Measurements from ENCODE around the gene RGR. TPM values are rescaled to one million over a fixed set of nuclear protein-coding genes. Genes with fewer than 3 reads are reported as not detected.

The RGR gene
- total RNA-seq, 1 experiment from 2014 or later: not detected

- TF ChIP-seq MYBL2 (CRISPR knock-in tag; IDR thresholded peaks at IDR 0.05): no peak
Measured at GRCh38 chr10:84225427-84226173, 19.3 kb upstream of the RGR start, which contains the start of gene LRIT2 (continued).

- Mint-ChIP-seq H3K27me3 (ENCODE audit: low read depth) (peaks cover 4% of the 10 kb centered on the region), H3K4me1 (no peaks in the 10 kb centered on the region), H3K27ac (no peak overlapping the region), H3K4me3 (no peak overlapping the region), H3K36me3 (no peaks in the 10 kb centered on the region), H3K9me3 (no peaks in the 10 kb centered on the region)
- TF ChIP-seq ATF3 (CRISPR knock-in tag; conservative IDR thresholded peaks at IDR 0.05) (no peak), NFATC4 (CRISPR knock-in tag; IDR thresholded peaks at IDR 0.05) (no peak), ZNF219 (CRISPR knock-in tag; IDR thresholded peaks at IDR 0.05; ENCODE audit: borderline replicate concordance) (no peak), MXD4 (CRISPR knock-in tag; IDR thresholded peaks at IDR 0.05; ENCODE audit: borderline replicate concordance) (no peak), ESRRA (CRISPR knock-in tag; IDR thresholded peaks at IDR 0.05; ENCODE audit: borderline replicate concordance) (no peak), NR3C1 (CRISPR knock-in tag; conservative IDR thresholded peaks at IDR 0.05; ENCODE audit: low read depth) (no peak), STAT6 (CRISPR knock-in tag; conservative IDR thresholded peaks at IDR 0.05; ENCODE audit: low read depth) (no peak), FOXK1 (CRISPR knock-in tag; IDR thresholded peaks at IDR 0.05) (no peak), SP1 (CRISPR knock-in tag; conservative IDR thresholded peaks at IDR 0.05) (no peak), NR2C2 (CRISPR knock-in tag; IDR thresholded peaks at IDR 0.05) (no peak), ZBTB43 (CRISPR knock-in tag; IDR thresholded peaks at IDR 0.05) (no peak), HMGA2 (CRISPR knock-in tag; IDR thresholded peaks at IDR 0.05) (no peak), RORB (CRISPR knock-in tag; IDR thresholded peaks at IDR 0.05) (no peak)
- TF ChIP-seq, protein P1, sequence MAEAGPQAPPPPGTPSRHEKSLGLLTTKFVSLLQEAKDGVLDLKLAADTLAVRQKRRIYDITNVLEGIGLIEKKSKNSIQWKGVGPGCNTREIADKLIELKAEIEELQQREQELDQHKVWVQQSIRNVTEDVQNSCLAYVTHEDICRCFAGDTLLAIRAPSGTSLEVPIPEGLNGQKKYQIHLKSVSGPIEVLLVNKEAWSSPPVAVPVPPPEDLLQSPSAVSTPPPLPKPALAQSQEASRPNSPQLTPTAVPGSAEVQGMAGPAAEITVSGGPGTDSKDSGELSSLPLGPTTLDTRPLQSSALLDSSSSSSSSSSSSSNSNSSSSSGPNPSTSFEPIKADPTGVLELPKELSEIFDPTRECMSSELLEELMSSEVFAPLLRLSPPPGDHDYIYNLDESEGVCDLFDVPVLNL (CRISPR knock-in tag; IDR thresholded peaks at IDR 0.05; ENCODE audit: borderline replicate concordance, low read depth): no peak
- TF ChIP-seq, protein P2, sequence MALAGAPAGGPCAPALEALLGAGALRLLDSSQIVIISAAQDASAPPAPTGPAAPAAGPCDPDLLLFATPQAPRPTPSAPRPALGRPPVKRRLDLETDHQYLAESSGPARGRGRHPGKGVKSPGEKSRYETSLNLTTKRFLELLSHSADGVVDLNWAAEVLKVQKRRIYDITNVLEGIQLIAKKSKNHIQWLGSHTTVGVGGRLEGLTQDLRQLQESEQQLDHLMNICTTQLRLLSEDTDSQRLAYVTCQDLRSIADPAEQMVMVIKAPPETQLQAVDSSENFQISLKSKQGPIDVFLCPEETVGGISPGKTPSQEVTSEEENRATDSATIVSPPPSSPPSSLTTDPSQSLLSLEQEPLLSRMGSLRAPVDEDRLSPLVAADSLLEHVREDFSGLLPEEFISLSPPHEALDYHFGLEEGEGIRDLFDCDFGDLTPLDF (CRISPR knock-in tag; IDR thresholded peaks at IDR 0.05): no peak
- ChIA-PET POLR2A (no interaction called here), CTCF (interaction anchor here (1.3 to 5.9 kb wide), 2 partner anchors 10 to 12 kb away, joined by 4 to 36 read pairs; no protein-coding TSS in a partner anchor)
- no peak for ATAC-seq
- no peak for DNase-seq (ENCODE audit: low spot score)
Measured at GRCh38 chr10:84226616-84227015, 18.2 kb upstream of the RGR start.

DNA sequence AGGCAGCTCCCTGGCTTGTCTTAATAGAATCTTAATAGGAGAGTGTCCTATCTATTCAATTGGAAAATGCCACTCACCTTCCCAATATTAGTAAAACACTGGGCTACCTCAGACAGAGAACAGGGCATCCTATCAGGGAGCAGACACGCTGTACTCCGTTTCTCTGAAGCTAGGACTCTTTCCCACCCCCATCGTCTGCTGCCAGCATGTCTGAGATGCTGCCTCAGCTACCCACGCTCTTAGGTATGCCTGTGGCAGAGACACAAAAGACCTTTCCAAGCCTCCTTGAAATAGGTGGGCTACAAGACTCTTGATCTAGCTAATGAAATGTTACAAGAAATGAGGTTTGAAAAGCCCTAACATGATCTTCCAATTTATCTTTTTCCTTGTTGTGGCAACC lies 17.0 kb upstream of the RGR start:
- H3K27me3 Mint-ChIP-seq (ENCODE audit: low read depth): peaks cover 4% of the 10 kb centered on the region
- ChIA-PET POLR2A (no interaction called here), CTCF (interaction anchor here (0.7 to 5.9 kb wide), 3 partner anchors 9 to 29 kb away, joined by 3 to 36 read pairs (median 4); no protein-coding TSS in a partner anchor)
- H3K4me1 Mint-ChIP-seq: no peaks in the 10 kb centered on the region
- ATAC-seq (no peak), DNase-seq (ENCODE audit: low spot score) (no peak)
- H3K4me3 Mint-ChIP-seq: no peak overlapping the region
- no peaks in the 10 kb centered on the region for H3K36me3 Mint-ChIP-seq
- H3K9me3 Mint-ChIP-seq: no peaks in the 10 kb centered on the region
- no peak overlapping the region for H3K27ac Mint-ChIP-seq
- TF ChIP-seq FOXP4 (CRISPR knock-in tag; IDR thresholded peaks at IDR 0.05) (no peak), NR1H2 (CRISPR knock-in tag; IDR thresholded peaks at IDR 0.05) (no peak), FOXJ3 (CRISPR knock-in tag; IDR thresholded peaks at IDR 0.05; ENCODE audit: borderline replicate concordance) (no peak), SOX15 (CRISPR knock-in tag; IDR thresholded peaks at IDR 0.05) (no peak), ELF4 (CRISPR knock-in tag; IDR thresholded peaks at IDR 0.05; ENCODE audit: low read depth) (no peak)
- TF ChIP-seq, protein P3, sequence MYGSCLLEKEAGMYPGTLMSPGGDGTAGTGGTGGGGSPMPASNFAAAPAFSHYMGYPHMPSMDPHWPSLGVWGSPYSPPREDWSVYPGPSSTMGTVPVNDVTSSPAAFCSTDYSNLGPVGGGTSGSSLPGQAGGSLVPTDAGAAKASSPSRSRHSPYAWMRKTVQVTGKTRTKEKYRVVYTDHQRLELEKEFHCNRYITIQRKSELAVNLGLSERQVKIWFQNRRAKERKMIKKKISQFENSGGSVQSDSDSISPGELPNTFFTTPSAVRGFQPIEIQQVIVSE (CRISPR knock-in tag; IDR thresholded peaks at IDR 0.05; ENCODE audit: borderline replicate concordance): no peak

Measured in WTC11 (cell line).